NCI-H146 treated with DMSO at 0.1 percent for 48 hours (cell line): ENCODE measurements around the gene CD6.

Experiments used
- DNase-seq: peaks from one replicate; lab custom pipeline; 2025; ENCODE audit not compliant: unreplicated experiment; lab: John Stamatoyannopoulos, UW

CD6 gene

DNA sequence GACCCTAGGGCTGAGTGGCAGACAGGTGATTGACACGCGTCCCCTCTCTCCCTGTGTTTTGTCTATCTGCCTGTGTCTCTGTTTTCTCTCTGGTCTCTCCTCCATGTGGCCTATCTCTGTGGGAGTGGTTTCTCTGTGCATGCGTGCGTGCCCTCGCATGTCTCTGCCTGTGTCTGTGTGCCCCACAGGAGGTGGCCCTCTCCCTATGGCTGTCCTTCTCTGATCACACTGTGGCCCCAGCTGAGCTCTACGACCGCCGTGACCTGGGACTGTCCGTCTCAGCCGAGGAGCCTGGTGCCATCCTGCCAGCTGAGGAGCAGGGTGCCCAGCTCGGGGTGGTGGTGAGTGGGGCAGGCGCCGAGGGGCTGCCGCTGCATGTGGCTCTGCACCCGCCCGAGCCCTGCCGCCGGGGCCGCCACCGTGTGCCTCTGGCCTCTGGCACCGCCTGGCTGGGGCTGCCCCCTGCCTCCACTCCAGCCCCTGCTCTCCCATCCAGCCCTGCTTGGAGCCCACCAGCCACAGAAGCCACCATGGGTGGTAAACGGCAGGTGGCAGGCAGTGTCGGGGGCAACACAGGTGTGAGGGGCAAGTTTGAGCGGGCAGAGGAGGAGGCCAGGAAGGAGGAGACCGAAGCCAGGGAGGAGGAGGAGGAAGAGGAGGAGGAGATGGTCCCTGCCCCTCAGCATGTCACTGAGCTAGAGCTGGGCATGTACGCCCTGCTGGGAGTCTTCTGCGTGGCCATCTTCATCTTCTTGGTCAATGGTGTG, 35.6 kb upstream of the CD6 start:
- no peak for DNase-seq

DNA sequence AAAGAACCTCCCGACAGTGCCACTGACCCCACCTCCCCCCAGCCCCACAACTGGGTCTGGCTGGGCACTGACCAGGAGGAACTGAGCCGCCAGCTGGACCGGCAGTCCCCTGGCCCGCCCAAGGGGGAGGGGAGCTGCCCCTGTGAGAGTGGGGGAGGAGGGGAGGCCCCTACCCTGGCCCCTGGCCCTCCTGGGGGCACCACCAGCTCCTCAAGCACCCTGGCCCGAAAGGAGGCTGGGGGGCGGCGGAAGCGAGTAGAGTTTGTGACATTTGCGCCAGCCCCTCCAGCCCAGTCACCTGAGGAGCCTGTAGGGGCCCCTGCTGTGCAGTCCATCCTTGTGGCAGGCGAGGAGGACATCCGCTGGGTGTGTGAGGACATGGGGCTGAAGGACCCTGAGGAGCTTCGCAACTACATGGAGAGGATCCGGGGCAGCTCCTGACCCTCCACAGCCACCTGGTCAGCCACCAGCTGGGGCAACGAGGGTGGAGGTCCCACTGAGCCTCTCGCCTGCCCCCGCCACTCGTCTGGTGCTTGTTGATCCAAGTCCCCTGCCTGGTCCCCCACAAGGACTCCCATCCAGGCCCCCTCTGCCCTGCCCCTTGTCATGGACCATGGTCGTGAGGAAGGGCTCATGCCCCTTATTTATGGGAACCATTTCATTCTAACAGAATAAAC, 34.9 kb upstream of the CD6 start:
- no peak for DNase-seq

DNA sequence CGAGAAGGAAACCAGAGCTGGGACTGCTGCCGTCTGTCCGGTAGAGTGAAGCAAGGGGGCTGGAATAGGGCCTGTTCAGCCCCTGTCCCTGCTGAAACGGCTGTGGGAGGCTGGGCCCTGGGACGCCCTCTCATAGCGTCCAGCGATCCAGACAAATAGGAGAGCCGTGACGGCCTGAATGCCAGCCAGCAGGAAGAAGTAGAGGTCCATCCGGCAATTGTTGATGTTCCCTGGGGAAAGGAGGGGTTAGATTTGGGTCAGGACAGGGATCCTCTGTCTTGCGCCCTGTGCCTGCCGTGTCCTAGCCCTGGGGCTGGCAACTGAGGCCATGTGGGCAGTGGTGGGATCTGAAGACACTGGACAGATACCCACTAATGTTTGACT, 34.3 kb upstream of the CD6 start:
- DNase-seq = no peak

DNA sequence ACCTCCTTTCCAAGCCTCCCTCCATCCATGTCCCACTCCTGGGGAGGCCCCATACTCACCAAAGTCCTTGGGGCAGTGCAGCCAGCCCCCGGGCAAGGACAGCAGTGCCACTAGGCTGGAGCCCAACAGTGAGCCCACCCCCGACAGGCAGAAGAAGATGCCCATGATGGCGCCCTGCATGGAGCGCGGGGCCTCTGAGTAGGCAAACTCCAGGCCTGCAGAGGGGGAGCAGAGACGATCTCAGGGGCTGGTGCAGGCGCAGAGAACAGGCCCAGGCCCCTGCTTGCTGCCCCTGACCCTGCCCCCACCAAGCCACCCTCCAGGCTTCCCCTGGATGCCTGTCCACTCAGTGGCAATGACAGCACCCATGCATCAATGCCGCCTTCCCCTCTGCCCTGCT, 33.7 kb upstream of the CD6 start:
- DNase-seq = no peak

DNA sequence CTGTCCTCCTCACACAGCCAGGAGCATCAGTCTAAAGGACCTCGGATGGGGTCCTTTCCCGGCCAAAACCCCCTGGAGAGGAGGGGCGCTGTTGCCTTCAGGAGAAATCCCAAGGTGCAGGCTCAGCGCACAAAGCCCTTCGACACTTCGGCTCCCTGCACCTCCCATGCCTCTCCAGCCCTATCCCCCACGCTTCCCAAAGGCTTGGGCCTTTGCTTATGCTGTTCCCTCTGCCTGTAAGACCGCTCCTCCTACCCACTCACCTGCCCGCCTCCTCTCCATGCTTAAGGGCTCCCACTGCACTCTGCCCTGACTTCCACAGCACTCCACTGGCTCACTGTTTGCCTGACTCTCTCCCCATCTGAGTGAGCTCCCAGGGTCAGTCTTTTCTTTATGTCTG, 33.0 kb upstream of the CD6 start:
- no peak for DNase-seq

DNA sequence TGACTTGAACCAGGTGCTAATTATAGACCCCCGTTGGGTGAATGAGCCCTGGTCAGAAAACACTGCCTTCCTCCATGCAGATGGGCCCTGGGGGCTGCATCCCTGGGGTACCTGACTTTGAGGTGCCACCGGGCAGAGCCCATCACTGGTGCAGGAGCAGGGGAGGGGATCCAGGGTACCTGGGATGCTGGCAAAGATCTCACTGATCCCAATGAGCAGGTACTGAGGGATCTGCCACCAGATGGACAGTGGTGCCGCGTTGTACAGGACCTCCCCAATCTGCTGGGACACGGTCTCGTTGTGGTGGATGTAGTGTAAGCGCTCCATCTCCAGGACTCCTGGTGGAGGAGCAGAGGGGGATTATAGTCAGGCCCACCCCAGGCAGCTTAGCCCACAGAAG, 32.2 kb upstream of the CD6 start:
- no peak for DNase-seq

DNA sequence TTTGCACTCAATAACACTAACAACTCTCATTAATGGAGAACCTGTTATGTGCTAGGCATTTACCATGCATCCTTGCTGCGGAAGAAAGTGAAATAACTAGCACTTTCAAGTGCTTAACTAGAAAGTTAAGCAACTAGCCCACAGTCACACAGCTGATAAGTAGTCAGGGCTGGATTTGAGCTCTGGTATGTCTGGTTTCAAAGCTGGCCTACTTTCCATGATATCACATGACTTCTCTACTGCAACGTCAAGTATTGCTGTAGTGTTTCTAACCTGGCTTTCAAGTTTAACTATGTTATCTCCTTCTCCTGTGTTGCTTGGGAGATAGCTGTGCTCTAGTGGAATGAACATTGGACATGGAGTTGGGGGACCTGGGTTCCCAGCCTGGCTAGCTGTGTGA, 31.6 kb upstream of the CD6 start:
- DNase-seq = no peak

DNA sequence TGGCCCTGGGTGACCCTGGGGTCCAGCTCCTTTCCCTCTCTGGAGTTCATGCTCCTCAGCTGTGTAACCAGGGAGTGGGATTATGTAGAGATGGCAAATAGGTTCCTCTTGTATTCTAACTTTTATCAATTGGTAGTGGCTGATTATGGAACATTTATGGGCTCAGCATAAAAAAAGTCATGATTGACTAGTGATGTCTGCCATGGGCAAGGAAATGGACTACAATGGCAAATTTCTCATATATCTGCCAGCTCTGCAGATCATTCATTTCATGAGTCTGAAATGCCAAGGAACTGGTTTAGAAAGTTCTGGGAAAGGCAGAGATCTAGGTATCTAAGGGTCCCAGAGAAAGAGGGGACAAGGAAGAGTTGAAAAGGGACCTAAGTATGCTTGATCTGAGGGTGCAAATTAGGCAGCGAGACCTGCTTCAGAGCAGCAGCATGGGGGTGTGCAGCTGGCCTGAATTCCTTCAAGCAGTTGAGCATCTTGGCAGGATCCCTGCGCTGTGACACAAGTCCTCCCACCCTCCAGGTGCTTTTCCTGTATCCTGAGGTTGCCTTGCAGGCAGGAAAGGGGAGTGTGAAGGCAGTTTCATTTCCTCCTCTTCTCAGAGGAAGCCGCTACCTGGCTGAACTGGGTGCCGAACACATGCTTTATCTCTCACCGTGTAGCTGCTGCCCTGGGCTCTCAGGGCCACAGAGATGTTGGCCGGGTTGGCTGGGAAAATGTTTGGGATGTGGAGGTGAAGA, 29.9 kb upstream of the CD6 start:
- no peak for DNase-seq

DNA sequence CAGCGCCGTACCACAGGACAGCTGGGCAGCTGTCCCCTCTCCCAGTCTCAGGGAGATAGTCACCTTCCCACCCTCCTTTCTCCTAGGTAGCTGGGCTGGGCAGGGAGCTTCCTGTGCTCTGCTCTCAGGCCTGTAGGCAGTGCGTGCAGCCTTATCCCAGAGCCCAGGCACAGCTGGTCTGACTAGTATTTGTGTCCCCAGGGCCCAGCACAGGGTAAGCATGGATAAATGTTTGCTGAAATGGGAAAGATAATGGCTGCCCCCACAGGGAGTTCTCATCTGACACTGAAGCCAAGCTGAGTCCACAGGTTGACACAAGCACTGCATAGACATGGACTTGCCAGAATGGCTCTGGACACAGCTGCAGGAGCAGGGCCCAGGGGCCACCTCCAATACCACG, 29.3 kb upstream of the CD6 start:
- peak; percentile 44 for DNase-seq

DNA sequence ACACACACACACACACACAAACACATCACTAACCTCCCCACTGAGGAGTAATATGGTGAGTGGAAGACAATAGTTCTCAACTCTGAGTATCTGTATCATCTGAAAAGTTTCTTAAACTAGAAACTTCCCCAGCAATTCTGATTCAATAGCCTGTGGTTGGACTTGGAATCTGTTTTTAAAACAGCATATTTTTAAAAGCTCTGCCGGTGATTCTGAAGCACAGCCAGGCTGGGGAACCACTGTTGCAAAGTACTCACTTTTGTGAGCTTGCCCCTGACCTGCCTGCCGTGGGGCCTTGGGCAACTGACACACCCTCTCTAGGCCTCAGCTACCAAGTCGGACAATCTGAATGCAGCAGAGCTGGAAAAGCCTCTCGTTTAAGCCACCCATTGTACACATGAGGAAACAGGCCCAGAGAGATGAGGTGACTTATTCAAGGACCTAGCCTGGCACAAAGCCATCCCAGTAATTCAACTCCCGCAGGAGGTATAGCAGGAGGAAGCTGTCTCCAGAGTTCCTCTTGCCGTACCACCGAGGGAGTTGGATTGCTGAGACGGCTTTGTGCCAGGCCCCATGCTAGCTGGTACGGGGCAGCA, 28.4 kb upstream of the CD6 start:
- DNase-seq = no peak

DNA sequence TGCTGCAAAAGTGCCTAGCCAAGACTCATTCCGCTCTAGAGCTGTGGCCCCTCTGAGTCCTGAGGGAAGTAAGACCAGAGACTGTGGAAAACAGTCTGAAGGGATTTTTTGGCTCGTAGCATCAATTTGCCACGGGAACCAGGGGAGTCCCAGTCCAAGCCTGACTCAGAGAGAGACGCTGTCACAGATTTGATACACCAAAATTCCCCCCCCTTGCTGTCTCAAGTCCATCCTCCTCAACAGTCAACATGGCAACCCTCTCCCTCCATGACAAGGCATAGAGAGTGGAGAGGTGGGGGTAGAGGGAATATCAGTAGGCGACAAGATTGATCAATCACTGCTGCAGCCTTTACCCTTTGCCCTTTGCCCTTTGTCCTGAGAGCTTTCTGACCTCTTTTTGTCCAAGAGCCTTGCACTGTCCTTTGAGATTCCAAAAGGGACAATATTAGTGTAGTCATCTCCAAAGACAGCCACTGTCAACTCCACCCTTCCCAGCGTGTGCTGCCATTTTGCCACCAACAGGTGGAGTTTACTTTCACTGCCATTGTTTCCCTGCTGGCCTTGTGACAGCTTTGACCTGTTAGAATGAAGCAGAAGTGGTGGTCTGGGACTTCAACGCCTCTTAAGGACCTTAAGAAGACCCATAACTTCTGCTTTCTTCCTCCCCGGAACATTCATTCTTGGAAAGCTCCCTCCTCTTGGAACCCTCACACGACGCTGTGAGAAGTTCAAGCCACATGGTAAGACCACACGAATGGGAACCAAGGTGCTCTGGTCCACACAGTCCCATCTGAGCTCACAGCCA, 26.8 kb upstream of the CD6 start:
- DNase-seq = no peak

DNA sequence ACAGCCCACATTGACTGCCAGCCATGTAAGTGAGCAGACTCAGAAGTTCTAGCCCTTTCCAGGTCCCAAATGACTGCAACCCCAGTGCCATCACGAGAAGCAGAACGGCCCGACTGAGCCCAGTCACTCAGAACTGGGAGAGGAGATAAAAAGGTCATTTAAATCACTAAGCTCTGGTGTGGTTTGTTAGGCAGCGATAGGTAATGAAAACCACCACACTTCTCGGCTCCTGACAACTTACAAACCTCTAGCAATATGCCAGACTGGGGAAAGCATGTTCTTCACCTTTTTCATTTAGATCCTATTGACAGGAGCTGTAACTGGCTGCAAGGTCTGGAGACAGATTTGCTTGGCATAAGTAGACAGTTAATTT, 26.2 kb upstream of the CD6 start:
- DNase-seq = no peak

DNA sequence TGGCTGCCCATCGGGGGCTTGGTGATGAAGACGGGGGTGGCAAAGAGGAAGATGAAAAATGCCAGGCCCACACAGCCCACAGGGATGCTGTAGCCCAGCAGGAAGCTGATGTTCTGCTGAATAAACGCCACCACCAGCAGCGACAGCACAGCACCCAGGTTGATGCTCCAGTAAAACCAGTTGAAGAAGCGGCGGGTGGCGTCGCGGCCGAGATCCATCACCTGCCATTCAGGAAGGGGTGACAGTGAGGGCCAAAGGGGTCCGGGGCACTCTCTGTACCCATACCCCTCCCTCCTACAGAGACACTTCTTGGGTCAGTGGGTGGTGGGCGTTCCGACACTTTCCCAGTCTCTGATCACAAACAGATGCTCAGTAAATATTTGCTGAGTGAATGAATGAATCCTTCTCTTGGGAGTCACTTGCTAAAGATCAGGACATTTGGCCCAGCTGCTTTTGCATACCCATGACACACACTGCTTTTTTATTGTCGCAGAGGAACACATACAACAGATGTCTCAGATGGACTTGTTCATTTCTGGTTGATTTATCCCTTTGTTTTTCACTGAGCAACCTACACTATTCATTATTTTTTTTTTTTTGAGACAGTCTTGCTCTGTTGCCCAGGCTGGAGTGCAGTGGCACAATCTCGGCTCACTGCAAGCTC, 24.7 kb upstream of the CD6 start:
- DNase-seq = no peak

DNA sequence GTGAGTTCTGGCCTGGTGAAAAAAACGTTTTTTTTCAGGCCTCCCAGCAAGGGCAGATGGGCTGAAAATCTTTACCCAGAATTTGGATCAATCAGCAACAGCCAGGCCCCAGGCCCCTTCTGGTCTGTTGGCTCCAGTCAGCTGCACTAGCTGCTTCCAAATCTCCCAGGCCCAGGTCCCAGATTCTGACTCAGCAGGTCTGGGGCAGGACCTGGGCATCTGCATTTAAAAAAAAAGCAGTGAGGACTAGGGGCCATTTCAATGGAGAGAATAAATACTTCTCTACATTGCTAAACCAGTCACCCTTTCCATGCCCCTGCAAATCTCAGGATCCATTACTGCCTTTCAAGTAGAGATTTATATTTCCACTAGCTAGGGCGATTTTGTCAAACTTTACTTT, 23.8 kb upstream of the CD6 start:
- no peak for DNase-seq

DNA sequence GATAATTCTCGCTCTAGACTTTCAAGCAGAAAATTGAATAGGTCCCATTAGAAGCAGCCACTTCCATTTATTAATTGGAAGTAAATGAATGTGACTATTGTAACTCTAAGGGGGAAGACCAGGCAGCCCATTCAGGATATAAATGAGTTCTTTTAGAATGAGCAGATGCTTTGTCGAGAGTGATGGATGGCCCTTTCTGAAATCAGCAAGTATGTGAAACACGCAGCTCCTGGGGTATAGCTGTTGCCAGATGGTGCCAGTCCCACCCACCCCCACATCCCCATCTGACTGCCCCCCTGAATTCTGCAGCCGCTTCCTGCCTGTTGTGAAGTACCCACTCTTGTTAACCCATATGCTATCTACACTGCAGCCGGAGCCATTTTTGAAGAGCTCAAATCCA, 23.2 kb upstream of the CD6 start:
- no peak for DNase-seq

DNA sequence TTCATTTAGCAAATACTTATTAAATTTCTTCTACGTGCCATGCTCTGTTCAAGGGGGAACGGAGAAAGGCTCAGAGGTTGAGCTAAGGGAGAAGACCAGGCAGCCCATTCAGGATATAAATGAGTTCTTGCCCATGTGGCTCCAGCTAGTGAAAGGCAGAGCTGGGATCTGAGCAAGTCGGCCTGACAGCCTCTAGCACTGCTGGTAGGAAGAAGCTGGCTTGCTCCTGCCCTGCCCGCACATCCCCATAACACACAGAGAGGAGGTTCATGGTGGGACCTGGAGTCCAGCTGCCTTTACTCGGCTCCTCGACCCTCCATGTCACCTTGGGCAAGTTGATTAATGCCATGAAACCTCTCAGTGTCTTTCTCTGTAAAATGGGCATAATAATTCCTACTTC, 21.5 kb upstream of the CD6 start:
- no peak for DNase-seq

DNA sequence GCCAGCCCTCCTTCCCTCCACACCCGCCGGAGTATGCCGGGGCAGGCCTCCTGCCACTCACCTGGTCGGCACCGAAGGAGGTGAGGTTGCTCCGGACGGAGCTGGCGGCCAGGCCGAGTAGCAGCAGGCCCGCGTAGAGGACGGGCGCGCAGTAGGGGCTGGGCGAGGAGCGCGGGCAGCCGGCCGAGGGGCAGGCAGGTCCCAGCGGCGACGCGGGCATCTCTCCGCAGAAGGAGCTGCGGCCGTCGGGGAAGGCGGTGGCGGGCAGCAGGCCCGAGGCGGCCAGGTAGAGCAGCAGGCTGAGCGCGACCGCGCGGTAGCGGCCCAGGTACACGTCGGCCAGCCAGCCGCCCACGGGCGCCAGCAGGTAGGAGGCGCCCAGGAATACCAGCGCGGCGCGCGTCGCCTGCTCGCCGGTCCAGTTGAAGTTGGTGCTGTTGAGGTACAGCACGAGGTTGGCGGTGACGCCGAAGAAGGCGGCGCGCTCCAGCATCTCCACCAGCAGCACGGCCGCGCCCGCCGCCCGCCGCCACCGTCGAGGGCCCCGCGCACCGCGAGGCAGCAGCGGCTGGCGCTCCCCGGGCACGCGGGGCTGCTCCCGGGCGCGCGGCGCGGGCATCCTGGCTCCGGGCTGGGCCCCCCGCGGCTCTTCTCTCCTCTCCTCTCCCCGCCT, 20.4 kb upstream of the CD6 start:
- no peak for DNase-seq

DNA sequence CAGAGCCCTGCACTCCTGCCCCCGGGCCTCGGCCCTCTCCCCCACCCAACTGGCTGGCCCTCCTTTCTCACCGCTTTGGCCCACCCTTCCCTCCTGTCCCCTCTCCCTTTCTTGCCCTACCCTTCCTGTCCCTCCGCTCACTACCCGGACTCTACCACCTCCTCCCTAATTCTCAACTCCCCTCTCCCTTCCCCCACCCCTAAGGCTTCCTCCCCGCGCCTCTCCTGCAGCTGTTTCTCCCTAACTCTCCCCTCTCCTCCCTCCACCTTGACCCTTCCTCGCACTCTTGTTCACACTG, 19.9 kb upstream of the CD6 start:
- no peak for DNase-seq

DNA sequence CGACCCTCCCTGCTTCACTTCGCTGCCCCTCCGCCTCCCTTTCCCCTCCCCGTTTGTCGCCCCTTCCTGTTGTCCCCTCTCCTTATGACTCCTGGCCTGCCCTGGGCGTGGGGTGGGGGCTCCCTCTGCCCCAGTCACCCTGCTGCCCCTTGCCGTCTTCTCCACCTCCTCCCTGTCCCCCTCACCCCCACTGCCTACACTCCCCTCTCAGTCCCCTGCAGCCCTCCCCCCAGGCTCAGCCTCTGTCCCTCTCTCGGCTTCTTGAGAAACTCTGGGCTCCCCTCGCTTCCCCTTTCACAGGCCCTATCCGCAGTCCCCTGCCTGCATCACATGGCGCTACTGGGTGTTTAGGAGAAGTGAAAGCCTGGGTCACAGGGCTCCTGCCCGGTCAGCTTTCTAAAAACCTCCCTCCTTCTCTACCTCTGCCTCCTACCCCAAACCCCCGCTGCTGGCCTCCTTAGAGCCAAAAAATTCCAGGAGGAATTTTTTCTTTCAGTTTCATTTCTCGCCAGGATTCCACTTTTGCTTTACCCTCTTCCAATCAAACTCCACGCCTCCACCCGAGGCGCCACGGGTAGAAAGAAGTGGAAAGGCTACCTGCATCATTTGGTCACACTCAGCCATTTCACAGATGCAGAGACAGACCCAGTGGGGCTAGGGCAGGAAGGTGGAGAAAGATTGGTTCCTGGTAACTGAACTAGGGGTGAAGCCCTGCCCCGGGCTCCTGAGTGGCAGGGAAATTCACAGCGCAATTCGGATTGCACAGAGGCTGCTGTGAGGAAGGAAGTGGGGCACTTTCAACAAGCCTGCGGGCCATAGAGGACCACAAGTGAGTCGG, 19.4 kb upstream of the CD6 start, which contains the start of gene SLC15A3:
Gene SLC15A3, minus strand, starts transcription at position 273 of the 838 bp plus-strand sequence. CDS start 625 bp downstream, outside the sequence.
- no peak for DNase-seq
